H1 (cell line): ENCODE data around the gene RCC2. TPM values are rescaled to one million over a fixed set of nuclear protein-coding genes. Genes with fewer than 3 reads are reported as not detected.

ENCODE experiments used
- CTCF ChIA-PET: fragments of 300-600 bp; sonication (Branson Sonifier 250); formaldehyde crosslinking; loops from one replicate; lab custom pipeline; 2021; ENCODE audit not compliant: partially characterized antibody; lab: Charles Lee
- POLR2A ChIA-PET: fragments of 300-600 bp; sonication (Branson Sonifier 250); formaldehyde crosslinking; loops from one replicate; lab custom pipeline; 2021; ENCODE audit warnings: inconsistent platforms; ENCODE audit not compliant: partially characterized antibody; lab: Charles Lee
- DNase-seq, 2 experiments: peaks; one replicate each; pipeline versions ENCODE4 v3.0.0 to v3.0.0-alpha.2; 2010 to 2022; ENCODE audit warnings: low spot score in 2 of 2, low read depth in 1 of 2, mixed read lengths in 1 of 2
- FAIRE-seq: peaks from 2 replicates; lab custom pipeline; 2011; peaks lifted over from hg19 to GRCh38; lab: Jason Lieb, UNC
- H2AFZ ChIP-seq: 2 replicates; pipeline ENCODE4 v1.8.1; 2012; ENCODE audit warnings: low read length, inconsistent platforms
- H2AK5ac ChIP-seq: 2 replicates; pipeline ENCODE4 v1.6.1; 2013; ENCODE audit warnings: low read depth, low read length
- H2BK120ac ChIP-seq: replicated peaks from 2 replicates; pipeline ENCODE3; 2013; ENCODE audit warnings: low read depth, low read length, inconsistent platforms
- H2BK12ac ChIP-seq: 2 replicates; pipeline ENCODE4 v1.6.1; 2013; ENCODE audit warnings: low read depth, low read length
- H2BK15ac ChIP-seq: 2 replicates; pipeline ENCODE4 v1.6.1; 2013; ENCODE audit warnings: low read length
- H2BK20ac ChIP-seq: 2 replicates; pipeline ENCODE4 v1.6.1; 2013; ENCODE audit warnings: low read length
- H2BK5ac ChIP-seq: 2 replicates; pipeline ENCODE4 v1.6.1; 2013; ENCODE audit warnings: low read depth, low read length
- H3K14ac ChIP-seq: 2 replicates; pipeline ENCODE4 v1.6.1; 2013; ENCODE audit warnings: inconsistent platforms; ENCODE audit not compliant: insufficient read length
- H3K18ac ChIP-seq: 2 replicates; pipeline ENCODE4 v1.6.1; 2013; ENCODE audit warnings: low read length; ENCODE audit errors: extremely low read depth
- H3K23ac ChIP-seq: 2 replicates; pipeline ENCODE4 v1.6.1; 2013; ENCODE audit warnings: inconsistent platforms; ENCODE audit not compliant: insufficient read length
- H3K23me2 ChIP-seq: 2 replicates; pipeline ENCODE4 v1.6.1; 2013; ENCODE audit warnings: low read depth, low read length
- H3K27ac ChIP-seq: 2 replicates; pipeline ENCODE4 v1.6.1; 2011; ENCODE audit warnings: low read depth, low read length, inconsistent platforms
- H3K27me3 ChIP-seq, 4 experiments: replicated peaks in 1 of 4; 1 replicate in 1 of 4; 2 replicates in 3 of 4; pipeline versions ENCODE4 v1.6.1 to v1.8.1; 2011 to 2013; ENCODE audit warnings: low read length in 3 of 4, mild to moderate bottlenecking in 3 of 4, inconsistent platforms in 2 of 4, mixed read lengths in 2 of 4, moderate library complexity in 1 of 4; ENCODE audit not compliant: control insufficient read depth in 3 of 4, insufficient read depth in 3 of 4; ENCODE audit errors: extremely low read depth in 1 of 4
- H3K36me3 ChIP-seq, 4 experiments: 2 replicates each; pipeline versions ENCODE4 v1.6.1 to v1.8.1; 2011 to 2013; ENCODE audit warnings: mild to moderate bottlenecking in 4 of 4, low read length in 3 of 4, moderate library complexity in 2 of 4, control low read depth in 1 of 4, inconsistent platforms in 1 of 4; ENCODE audit not compliant: insufficient read depth in 4 of 4, control insufficient read depth in 2 of 4
- H3K4ac ChIP-seq: replicated peaks from 2 replicates; pipeline ENCODE3; 2013; ENCODE audit warnings: low read length, low read depth, mixed read lengths, inconsistent platforms; ENCODE audit not compliant: insufficient read length
- H3K4me1 ChIP-seq, 4 experiments: replicated peaks in 1 of 4; 1 replicate in 1 of 4; 2 replicates in 3 of 4; pipeline versions ENCODE4 v1.6.1 to v1.8.1; 2011 to 2013; ENCODE audit warnings: low read length in 3 of 4, inconsistent platforms in 2 of 4, mixed read lengths in 1 of 4; ENCODE audit not compliant: insufficient read depth in 4 of 4, control insufficient read depth in 3 of 4
- H3K4me2 ChIP-seq, 2 experiments: 2 replicates each; pipeline versions ENCODE4 v1.6.1 to v1.8.1; 2011 to 2013; ENCODE audit warnings: low read depth in 2 of 2, low read length in 2 of 2, control low read depth in 1 of 2, inconsistent platforms in 1 of 2, mild to moderate bottlenecking in 1 of 2; ENCODE audit not compliant: insufficient read depth in 1 of 2
- H3K4me3 ChIP-seq, 4 experiments: fragments of 200-600, 300-600 bp in 1 of 4; sonication (generic), shearing (Covaris generic), sonication (Bioruptor Twin) in 1 of 4; 2 replicates each; pipeline versions ENCODE4 v1.5.1 to v1.8.1; 2011 to 2016; ENCODE audit warnings: low read length in 4 of 4, low read depth in 3 of 4, control low read depth in 2 of 4, inconsistent platforms in 2 of 4, mild to moderate bottlenecking in 2 of 4, mixed read lengths in 1 of 4, moderate library complexity in 1 of 4; ENCODE audit not compliant: insufficient read depth in 2 of 4; ENCODE audit errors: extremely low read depth in 1 of 4
- H3K56ac ChIP-seq: replicated peaks from 2 replicates; pipeline ENCODE3; 2013; ENCODE audit warnings: low read depth, mild to moderate bottlenecking, mixed read lengths, low read length, inconsistent platforms; ENCODE audit not compliant: insufficient read length
- H3K79me1 ChIP-seq: 2 replicates; pipeline ENCODE4 v1.6.1; 2013; ENCODE audit warnings: low read depth, low read length, control low read depth
- H3K79me2 ChIP-seq, 2 experiments: 2 replicates each; pipeline versions ENCODE4 v1.6.1 to v1.8.1; 2012 to 2013; ENCODE audit warnings: low read length in 2 of 2, mild to moderate bottlenecking in 2 of 2, inconsistent platforms in 1 of 2; ENCODE audit not compliant: insufficient read depth in 2 of 2, control insufficient read depth in 1 of 2
- H3K9ac ChIP-seq, 4 experiments: replicated peaks in 1 of 4; 1 replicate in 1 of 4; 2 replicates in 3 of 4; pipeline versions ENCODE4 v1.6.1 to v1.8.1; 2011 to 2013; ENCODE audit warnings: low read depth in 3 of 4, low read length in 3 of 4, control low read depth in 2 of 4, mild to moderate bottlenecking in 2 of 4, moderate library complexity in 2 of 4, inconsistent platforms in 1 of 4; ENCODE audit errors: extremely low read depth in 1 of 4
- H3K9me3 ChIP-seq, 2 experiments: 2 replicates each; pipeline versions ENCODE4 v1.6.1 to v1.8.1; 2012 to 2013; ENCODE audit warnings: mild to moderate bottlenecking in 2 of 2, moderate library complexity in 2 of 2, control low read depth in 1 of 2, inconsistent platforms in 1 of 2, low read depth in 1 of 2, low read length in 1 of 2, mixed read lengths in 1 of 2; ENCODE audit not compliant: insufficient read depth in 2 of 2
- H4K20me1 ChIP-seq, 2 experiments: replicated peaks in 1 of 2; 2 replicates each; pipeline versions ENCODE3 to v1.8.1; 2011 to 2013; ENCODE audit warnings: inconsistent platforms in 2 of 2, low read length in 2 of 2, mild to moderate bottlenecking in 1 of 2; ENCODE audit not compliant: insufficient read depth in 2 of 2, control insufficient read depth in 1 of 2
- H4K5ac ChIP-seq: 2 replicates; pipeline ENCODE4 v1.6.1; 2013; ENCODE audit warnings: low read length, low read depth, mixed read lengths, inconsistent platforms; ENCODE audit not compliant: insufficient read length
- H4K8ac ChIP-seq: 2 replicates; pipeline ENCODE4 v1.8.0; 2013; ENCODE audit warnings: mild to moderate bottlenecking, moderate library complexity, low read length, inconsistent platforms; ENCODE audit not compliant: insufficient read depth; ENCODE audit errors: extremely low read depth
- H4K91ac ChIP-seq: replicated peaks from 2 replicates; pipeline ENCODE3; 2013; ENCODE audit warnings: low read length, mixed read lengths, inconsistent platforms; ENCODE audit not compliant: insufficient read length
- KDM1A ChIP-seq: fragments of 200-600, 300-600 bp; sonication (generic); IDR thresholded peaks from 2 replicates; pipeline ENCODE4 v1.7.1; 2016; ENCODE audit warnings: mild to moderate bottlenecking, low read length, borderline replicate concordance
- TBP ChIP-seq: IDR thresholded peaks from 2 replicates; pipeline ENCODE4 v1.6.1; 2011; ENCODE audit warnings: low read depth, low read length, improper control_type of control experiment
- WGBS, 2 experiments: shearing (Covaris generic) in 1 of 2; methylation state at CpG; one replicate each; pipeline versions ENCODE4 v1.1.6 to v1.1.7; 2013 to 2015; ENCODE audit warnings: low lambda C conversion rate in 2 of 2, mixed read lengths in 2 of 2, inconsistent platforms in 1 of 2, low coverage in 1 of 2, missing lambda C conversion rate in 1 of 2; ENCODE audit not compliant: insufficient replicate concordance in 2 of 2, insufficient coverage in 1 of 2, insufficient read length in 1 of 2; ENCODE audit errors: extremely low coverage in 1 of 2, missing lambda C conversion rate in 1 of 2; 5-methylcytosine and 5-hydroxymethylcytosine counted together
- polyA plus RNA-seq, 7 experiments: library from polyadenylated mRNA; depleted of rRNA in 3 of 7; stranded (reverse) in 5 of 7; unstranded in 2 of 7; fragments of >200 nt in 5 of 7; fragments of 200-250 nt in 2 of 7; gene quantifications; 1 replicate in 5 of 7; 2 replicates in 1 of 7; 4 replicates in 1 of 7; pipeline versions ENCODE4 v1.2.1 to v1.2.3, GENCODE V29; 2011 to 2013; ENCODE audit warnings: missing spikeins in 2 of 7, mixed read lengths in 2 of 7
- total RNA-seq: library from RNA; stranded (reverse); fragmentation: NEBNext Ultra II Directional; extraction: Animal tissue kit (Norgen Biotek cat#: 25700); gene quantifications from 2 replicates; pipeline ENCODE4 v1.2.1, GENCODE V29; 2021

Gene RCC2
- total and polyA plus RNA-seq, 2 of the 8 experiments (the other 6 are each of a cell fraction or from before 2014, with no cell fraction given) = 229 to 455 TPM

GRCh38 chr1:17452686-17453085 is 13.2 kb upstream of the RCC2 start:
- Histone ChIP-seq H2BK120ac (no peak overlapping the region), H3K18ac (no peak overlapping the region), H3K56ac (no peak overlapping the region), H4K20me1 (no peaks in the 10 kb centered on the region), H2BK15ac (no peak overlapping the region), H2BK12ac (peak overlapping the region; percentile 79; the same call in 1 of the 2 replicates), H3K79me1 (no peaks in the 10 kb centered on the region), H3K9ac (no peak overlapping the region), H3K36me3 (no peaks in the 10 kb centered on the region), H3K14ac (no peak overlapping the region), H3K4me3 (no peak overlapping the region), H3K79me2 (no peaks in the 10 kb centered on the region), H2AK5ac (no peak overlapping the region), H3K27me3 (no peaks in the 10 kb centered on the region), H3K4me1 (peaks cover 0 to 2% (median 0%) of the 10 kb centered on the region in 4 experiments; a peak in 1 of 7 replicates), H3K27ac (no peak overlapping the region), H4K91ac (no peak overlapping the region), H3K23ac (no peak overlapping the region), H2AFZ (no peak overlapping the region), H3K23me2 (no peaks in the 10 kb centered on the region), H2BK5ac (no peak overlapping the region), H4K8ac (no peak overlapping the region), H4K5ac (no peak overlapping the region), H3K4me2 (no peak overlapping the region), H2BK20ac (no peak overlapping the region), H3K4ac (no peak overlapping the region), H3K9me3 (no peaks in the 10 kb centered on the region)
- WGBS, 2 experiments = 96% methylated on average over 4 of the region's 4 CpGs; no CpG with 5 or more reads in 1 of the 2 experiments
- FAIRE-seq = no peak
- ChIA-PET POLR2A (interaction anchor here (1.1 to 3.0 kb wide), 5 partner anchors 9 to 16 kb away, joined by 3 to 19 read pairs (median 8); partner anchors contain the start of gene RCC2), CTCF (interaction anchor here (0.6 to 3.6 kb wide), 22 partner anchors 8 to 1782 kb away, joined by 3 to 34 read pairs (median 4); no protein-coding TSS in a partner anchor)
- DNase-seq = no peak
- TF ChIP-seq KDM1A (peak; percentile 56; the same call in 1 of the 2 replicates), TBP (no peak)
